HG03378 (cell line): ENCODE measurements around the gene RAB3GAP2.
"Not testable (repeated sequence)": the region's sequence is repeated elsewhere in the genome, so short reads cannot be mapped to it uniquely, and the experiment has no call there.

Experiments
- ATAC-seq: cut with Tn5 transposase; IDR thresholded peaks from one replicate; pipeline ENCODE4 v1.9.1; 2021; ENCODE audit warnings: mild to moderate bottlenecking, moderate library complexity; ENCODE audit not compliant: unreplicated experiment

RAB3GAP2 gene

DNA sequence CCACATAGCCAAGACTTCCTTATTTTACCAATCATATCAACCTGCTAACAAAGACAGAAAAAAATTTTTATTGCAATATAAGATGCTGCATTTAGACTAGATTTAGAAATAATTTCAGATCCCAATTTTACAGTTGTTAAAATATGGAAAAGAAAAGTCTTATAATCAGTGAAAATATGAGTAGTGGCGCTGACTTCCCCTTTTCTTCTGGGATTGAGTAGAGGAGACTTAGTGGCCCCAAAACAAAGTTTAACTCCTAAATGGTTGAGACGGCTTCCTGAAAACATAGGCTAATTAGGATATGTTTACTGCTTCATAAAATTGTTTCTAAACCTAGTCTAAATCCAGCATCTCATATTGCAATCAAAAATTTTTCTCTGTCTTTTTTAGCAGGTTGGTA, 68.4 kb downstream of the RAB3GAP2 start:
- no peak for ATAC-seq

DNA sequence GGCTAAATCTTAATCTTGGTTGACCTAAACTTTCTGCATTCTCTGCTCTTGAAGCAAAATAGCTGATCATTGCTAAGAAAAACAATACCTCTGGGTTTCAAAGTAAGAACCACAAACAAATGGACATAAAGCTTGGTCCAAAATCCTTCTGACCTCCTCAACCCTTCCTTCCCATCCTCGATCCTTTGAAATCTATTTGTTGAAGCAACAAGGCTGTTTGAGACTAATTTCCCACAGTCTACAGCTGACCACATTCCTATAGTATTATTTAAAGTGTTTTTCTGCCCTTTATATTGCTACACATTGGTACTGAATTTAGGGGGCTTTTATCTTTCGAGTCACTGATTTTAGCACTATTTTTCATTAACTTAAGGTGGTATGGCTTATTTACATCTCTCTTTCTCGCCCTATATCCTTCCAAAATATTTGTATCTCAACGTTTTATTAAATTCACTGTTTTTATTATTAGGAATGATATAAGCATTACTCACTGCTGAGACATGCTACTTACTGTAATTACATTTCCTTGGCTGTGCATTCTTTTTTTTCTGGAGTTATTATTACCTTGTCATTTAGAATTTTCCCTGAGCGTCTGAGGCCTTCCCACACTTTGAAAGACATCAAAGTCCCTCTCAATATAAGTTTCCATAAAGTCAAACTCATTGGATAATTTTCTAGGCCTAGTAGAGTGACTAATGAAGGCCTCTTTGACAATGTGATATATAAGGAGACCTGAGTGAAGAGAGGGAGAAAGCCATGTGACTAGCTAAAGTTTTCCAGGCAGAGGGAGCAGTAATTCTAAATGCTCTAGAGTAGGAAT, 73.9 kb downstream of the RAB3GAP2 start:
- no peak for ATAC-seq

- ATAC-seq = no peak
These were observed 76.6 kb downstream of the RAB3GAP2 start for GRCh38 chr1:220195701-220196100.

GRCh38 chr1:220189750-220190347, 82.4 kb downstream of the RAB3GAP2 start:
- ATAC-seq = no peak

GRCh38 chr1:220188538-220188937, 83.7 kb downstream of the RAB3GAP2 start:
- no peak for ATAC-seq

DNA sequence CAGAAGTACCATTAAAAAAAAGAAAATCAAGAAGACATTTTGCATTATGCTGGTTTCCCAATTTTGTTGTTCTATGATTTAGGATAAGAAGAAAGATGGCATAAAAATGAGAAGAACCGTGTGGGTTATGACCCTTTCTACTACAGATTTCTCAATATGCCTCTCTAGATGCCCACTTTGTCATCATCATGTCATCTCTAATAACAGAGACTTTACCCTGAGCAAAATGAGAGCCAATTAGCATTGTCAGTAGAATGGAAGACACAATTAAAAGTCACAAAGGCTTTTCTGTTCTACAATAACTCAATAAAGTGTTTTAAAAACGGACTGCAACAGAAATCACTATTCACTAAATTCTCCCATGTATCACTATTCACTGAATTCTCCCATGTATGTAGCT, 85.5 kb downstream of the RAB3GAP2 start:
- no peak for ATAC-seq

GRCh38 chr1:220184506-220184905, 87.7 kb downstream of the RAB3GAP2 start:
- ATAC-seq = no peak

GRCh38 chr1:220182656-220183055, 89.6 kb downstream of the RAB3GAP2 start:
- ATAC-seq = no peak

GRCh38 chr1:220182111-220182510, 90.1 kb downstream of the RAB3GAP2 start:
- no peak for ATAC-seq

- ATAC-seq = no peak
These were observed 95.7 kb downstream of the RAB3GAP2 start for GRCh38 chr1:220176540-220176939.

DNA sequence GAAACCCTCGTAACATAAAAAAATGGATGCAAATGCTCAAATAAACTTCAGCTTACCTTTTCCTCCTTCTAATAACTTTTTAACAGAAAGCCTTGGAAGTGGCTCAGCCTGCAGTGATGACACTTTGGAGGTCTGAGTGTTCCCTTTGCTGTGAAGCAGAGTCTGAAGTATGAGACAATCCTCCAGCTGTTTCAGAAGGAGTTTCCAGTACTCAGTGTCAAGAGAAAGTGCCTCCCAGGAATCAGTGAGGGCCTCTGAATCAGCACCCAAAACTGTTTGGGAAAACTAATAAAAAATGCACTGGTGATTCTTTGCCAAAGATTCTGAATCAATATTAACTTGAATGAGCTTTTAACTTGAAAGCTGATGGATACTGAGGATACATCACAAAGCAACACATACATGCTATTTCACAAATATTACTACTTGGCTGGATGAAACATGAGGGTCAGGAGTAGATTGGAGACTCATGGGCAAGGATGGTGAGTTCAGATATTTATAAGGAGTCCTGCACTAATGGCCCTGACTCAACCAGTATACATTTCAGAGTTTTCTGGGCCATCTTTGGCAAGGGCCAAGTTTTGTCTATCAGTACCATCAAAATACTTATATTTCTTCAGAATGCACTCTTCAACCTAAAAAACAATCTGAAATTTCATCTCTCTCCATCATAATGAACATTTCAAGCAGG, 101.3 kb downstream of the RAB3GAP2 start:
- ATAC-seq = no peak

DNA sequence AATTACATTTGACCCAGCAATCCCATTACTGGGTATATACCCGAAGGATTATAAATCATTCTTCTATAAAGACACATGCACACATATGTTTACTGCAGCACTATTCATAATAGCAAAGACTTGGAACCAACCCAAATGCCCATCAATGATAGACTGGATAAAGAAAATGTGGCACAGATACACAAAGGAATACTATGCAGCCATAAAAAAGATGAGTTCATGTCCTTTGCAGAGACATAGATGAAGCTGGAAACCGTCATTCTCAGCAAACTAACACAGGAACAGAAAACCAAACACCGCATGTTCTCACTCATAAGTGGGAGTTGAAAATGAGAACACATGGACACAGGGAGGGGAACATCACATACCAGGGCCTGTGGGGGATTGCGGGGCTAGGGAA, 102.4 kb downstream of the RAB3GAP2 start:
- not testable (repeated sequence) for ATAC-seq

GRCh38 chr1:220166853-220167252, 105.4 kb downstream of the RAB3GAP2 start:
- no peak for ATAC-seq

DNA sequence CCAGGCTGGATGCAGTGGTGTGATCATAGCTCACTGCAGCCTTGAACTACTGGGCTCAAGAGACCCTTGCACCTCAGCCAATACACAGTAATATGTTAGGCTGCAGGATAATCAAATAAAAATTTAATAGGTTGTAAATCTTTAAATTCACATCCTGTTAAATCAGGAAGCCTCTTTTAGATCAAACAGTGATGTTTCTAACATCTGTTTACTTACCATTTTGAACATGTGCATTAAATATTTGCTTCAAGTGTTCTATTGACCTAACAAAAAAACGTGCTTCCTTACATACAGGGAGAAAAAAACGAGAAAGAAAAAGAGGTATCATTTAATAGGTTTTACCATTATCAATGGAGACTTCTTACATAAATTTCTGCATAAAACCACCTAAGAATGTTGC, 107.7 kb downstream of the RAB3GAP2 start:
- no peak for ATAC-seq

- no peak for ATAC-seq
These were observed 108.1 kb downstream of the RAB3GAP2 start for GRCh38 chr1:220164116-220164515.

- ATAC-seq = no peak
These were observed 112.2 kb downstream of the RAB3GAP2 start for GRCh38 chr1:220160027-220160426.

GRCh38 chr1:220159041-220159440, 113.2 kb downstream of the RAB3GAP2 start:
- ATAC-seq = no peak

GRCh38 chr1:220158530-220158929, 113.7 kb downstream of the RAB3GAP2 start:
- not testable (repeated sequence) for ATAC-seq

- ATAC-seq = no peak
These were observed 114.5 kb downstream of the RAB3GAP2 start for GRCh38 chr1:220157738-220158137.

DNA sequence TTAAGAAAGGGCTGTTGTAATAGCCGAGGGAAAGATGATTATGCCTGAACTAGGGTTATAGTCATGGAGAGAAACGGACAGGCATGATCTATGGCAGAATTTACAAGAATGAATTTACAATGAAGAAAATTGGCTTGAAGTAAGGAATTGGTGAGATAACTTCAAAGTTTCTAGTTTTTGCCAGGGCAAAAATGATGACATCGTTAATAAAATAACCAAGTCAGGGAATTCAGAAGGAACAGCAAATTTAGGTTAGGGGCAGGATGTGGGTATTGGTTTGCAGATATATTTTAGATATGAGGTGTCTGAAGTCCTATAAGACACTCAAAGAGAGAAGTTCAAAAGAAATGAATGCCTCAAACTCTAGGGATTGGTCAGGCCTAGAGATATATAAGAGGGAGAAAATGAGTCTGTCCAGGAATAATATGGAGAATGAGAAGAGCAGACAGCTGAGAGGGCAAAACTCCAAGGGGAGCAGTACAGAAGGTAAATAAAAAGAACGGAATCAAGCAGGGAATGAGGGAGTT, 115.6 kb downstream of the RAB3GAP2 start:
- ATAC-seq = no peak

DNA sequence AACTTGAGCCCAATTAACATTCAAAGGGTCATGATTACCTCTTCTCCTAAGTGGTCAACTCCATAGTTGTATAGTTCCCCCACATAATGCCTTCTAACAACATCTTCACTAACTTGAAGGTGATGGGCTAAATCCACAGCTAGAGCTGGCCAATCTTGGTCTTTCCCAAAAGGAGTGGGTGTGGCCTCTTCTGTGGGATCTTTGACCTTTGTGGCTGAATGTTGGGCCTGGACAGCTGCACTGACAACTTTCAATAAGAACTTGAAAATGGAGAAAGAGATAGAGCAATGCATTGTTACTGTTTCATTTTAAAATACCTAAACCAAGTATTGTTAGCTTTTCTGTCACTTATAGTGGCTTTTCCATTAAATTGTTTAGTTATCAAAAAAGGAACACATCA, 119.1 kb downstream of the RAB3GAP2 start:
- ATAC-seq = no peak

- ATAC-seq = no peak
These were observed 120.8 kb downstream of the RAB3GAP2 start for GRCh38 chr1:220151454-220151853.
